Measurements from ENCODE around the gene CD28. TPM values are rescaled to one million over a fixed set of nuclear protein-coding genes. Genes with fewer than 3 reads are reported as not detected.

CD28 gene
- polyA plus RNA-seq, 2 of the 4 experiments (the other 2 are of a cell fraction) = not detected

GRCh38 chr2:203745267-203745666 lies 38.8 kb downstream of the CD28 start:
- ATAC-seq = no peak
- Histone ChIP-seq H3K4me3 (no peak overlapping the region), H3K4me2 (no peak overlapping the region), H3K27ac (no peak overlapping the region), H3K9me3 (peaks cover 3% of the 10 kb centered on the region; the same call in 1 of the 3 replicates), H3K4me1 (0 out of 3 replicates have a peak, but pooled peaks cover 6% of the 10 kb centered on the region)
- ChIA-PET CTCF (no interaction called here), POLR2A (no interaction called here)
- DNase-seq (ENCODE audit: low read depth in 1 of 2, low spot score in 1 of 2) = no peak
- TF ChIP-seq HES2 (IDR thresholded peaks at IDR 0.05) = no peak
- no peak for TF ChIP-seq SREBF2 (IDR thresholded peaks at IDR 0.05)
- no peak for TF ChIP-seq TP53 (CRISPR knock-in tag; IDR thresholded peaks at IDR 0.05)
- no peak for TF ChIP-seq CBX2 (IDR thresholded peaks at IDR 0.05; ENCODE audit: borderline replicate concordance, low read depth)
- no peak for TF ChIP-seq NPAS2 (CRISPR knock-in tag; IDR thresholded peaks at IDR 0.05; ENCODE audit: borderline replicate concordance)
- TF ChIP-seq MYC (IDR thresholded peaks at IDR 0.05; ENCODE audit: borderline replicate concordance, low read length) = no peak
- no peak for TF ChIP-seq CHD2 (IDR thresholded peaks at IDR 0.05; ENCODE audit: low read length, partially characterized antibody)
- WGBS (ENCODE audit: missing lambda C conversion rate) = 94% methylated on average over 1 of the region's 1 CpG
- FAIRE-seq = no peak

DNA sequence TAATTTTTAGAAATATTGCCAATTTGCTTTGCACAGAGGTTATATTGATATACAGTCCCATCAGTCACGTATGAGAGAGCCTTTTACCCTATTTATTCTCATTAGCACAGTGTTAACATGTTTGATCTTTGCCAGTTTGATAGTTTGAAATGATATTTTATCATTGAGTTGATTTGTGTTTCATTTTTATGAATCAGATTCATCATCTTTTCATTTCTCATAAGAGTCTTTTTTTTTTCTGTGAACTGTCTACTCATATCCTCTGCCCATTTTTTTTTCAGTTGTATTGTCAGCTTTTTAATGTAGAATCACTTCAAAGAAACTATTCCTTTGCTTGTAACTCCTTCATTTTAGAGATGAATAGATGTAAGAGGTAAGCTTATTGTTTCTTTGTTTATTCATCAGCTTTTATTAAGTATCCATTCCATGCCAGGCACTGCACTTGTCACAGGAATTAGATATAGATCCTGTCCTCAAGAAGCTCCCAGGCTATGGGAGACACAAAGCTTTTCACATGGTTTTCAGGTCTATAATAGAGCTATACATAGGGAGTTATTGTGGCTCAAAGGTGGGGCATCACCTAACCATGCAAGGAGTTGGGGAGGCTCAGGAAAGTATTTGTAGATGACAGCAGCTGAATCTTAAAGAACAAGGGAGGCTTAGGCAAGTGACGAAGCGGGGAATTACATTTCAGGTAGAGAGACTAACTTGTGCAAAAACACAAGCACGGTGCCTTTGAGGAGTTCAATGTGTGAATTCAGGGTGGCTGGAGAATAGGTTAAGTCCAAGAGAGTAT lies 42.1 kb downstream of the CD28 start:
- ATAC-seq (no peak), FAIRE-seq (no peak), DNase-seq (ENCODE audit: low read depth in 1 of 2, low spot score in 1 of 2) (no peak)
- H3K4me3 ChIP-seq = no peak overlapping the region
- CTCF ChIA-PET = interaction anchor here (0.6 to 1.6 kb wide), 3 partner anchors 10 to 55 kb away, joined by 3 to 5 read pairs (median 3); no protein-coding TSS in a partner anchor
- H3K4me1 ChIP-seq = 0 out of 3 replicates have a peak, but pooled peaks cover 6% of the 10 kb centered on the region
- TF ChIP-seq ZSCAN20 (CRISPR knock-in tag; IDR thresholded peaks at IDR 0.05) = no peak
- TF ChIP-seq CHD2 (IDR thresholded peaks at IDR 0.05; ENCODE audit: low read length, partially characterized antibody) = no peak
- TF ChIP-seq ZFP36 (IDR thresholded peaks at IDR 0.05; ENCODE audit: borderline replicate concordance, partially characterized antibody) = no peak
- TF ChIP-seq, protein P1, sequence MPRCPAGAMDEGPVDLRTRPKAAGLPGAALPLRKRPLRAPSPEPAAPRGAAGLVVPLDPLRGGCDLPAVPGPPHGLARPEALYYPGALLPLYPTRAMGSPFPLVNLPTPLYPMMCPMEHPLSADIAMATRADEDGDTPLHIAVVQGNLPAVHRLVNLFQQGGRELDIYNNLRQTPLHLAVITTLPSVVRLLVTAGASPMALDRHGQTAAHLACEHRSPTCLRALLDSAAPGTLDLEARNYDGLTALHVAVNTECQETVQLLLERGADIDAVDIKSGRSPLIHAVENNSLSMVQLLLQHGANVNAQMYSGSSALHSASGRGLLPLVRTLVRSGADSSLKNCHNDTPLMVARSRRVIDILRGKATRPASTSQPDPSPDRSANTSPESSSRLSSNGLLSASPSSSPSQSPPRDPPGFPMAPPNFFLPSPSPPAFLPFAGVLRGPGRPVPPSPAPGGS (IDR thresholded peaks at IDR 0.05) = no peak
- no peak for TF ChIP-seq PHF8 (IDR thresholded peaks at IDR 0.05; ENCODE audit: borderline replicate concordance, low read depth)
- TF ChIP-seq CEBPB (IDR thresholded peaks at IDR 0.05) = no peak
- no peak for TF ChIP-seq EHMT2 (IDR thresholded peaks at IDR 0.05; ENCODE audit: low read depth)
- TF ChIP-seq BHLHE40 (IDR thresholded peaks at IDR 0.05; ENCODE audit: low read depth, low read length) = no peak
- TF ChIP-seq HMGXB4 (CRISPR knock-in tag; IDR thresholded peaks at IDR 0.05; ENCODE audit: borderline replicate concordance) = no peak
- no peak for TF ChIP-seq ESRRA (IDR thresholded peaks at IDR 0.05; ENCODE audit: borderline replicate concordance, low read length)
- TF ChIP-seq HOXB13 (CRISPR knock-in tag; IDR thresholded peaks at IDR 0.05; ENCODE audit: low read depth) = no peak
- no peak for TF ChIP-seq SREBF2 (IDR thresholded peaks at IDR 0.05)
- no peak for TF ChIP-seq ZC3H11A (IDR thresholded peaks at IDR 0.05)
- POLR2A ChIA-PET = no interaction called here
- H3K27ac ChIP-seq = no peak overlapping the region
- H3K4me2 ChIP-seq = no peak overlapping the region
- 76% methylated on average over 4 of the region's 4 CpGs for WGBS (ENCODE audit: missing lambda C conversion rate)
- peaks cover 3% of the 10 kb centered on the region; the same call in 1 of the 3 replicates for H3K9me3 ChIP-seq
